Thoracic aorta (tissue), 2 donors: Measurements from ENCODE around the gene LRRN2. TPM values are rescaled to one million over a fixed set of nuclear protein-coding genes. Genes with fewer than 3 reads are reported as not detected.

Experiments
- ATAC-seq: fragments of 150-250 bp; one replicate; pipeline ENCODE4 v1.8.0; 2017; ENCODE audit warnings: low read depth; ENCODE audit not compliant: insufficient number of reproducible peaks, low FRiP score
- DNase-seq: peaks from one replicate; pipeline ENCODE4 v3.0.0-alpha.2; 2020; ENCODE audit warnings: low spot score
- H3K27ac ChIP-seq, 2 donors: fragments of 200-600 bp; sonication (generic); 1 replicate in 1 of 2; 2 replicates in 1 of 2; pipeline ENCODE4 v1.5.1; 2016; ENCODE audit warnings: mild to moderate bottlenecking in 2 of 2, moderate library complexity in 2 of 2
- H3K27me3 ChIP-seq: fragments of 200-600 bp; sonication (generic); replicated peaks from 2 replicates; pipeline ENCODE4 v1.6.0; 2016; ENCODE audit warnings: mild to moderate bottlenecking; ENCODE audit not compliant: insufficient read depth
- H3K36me3 ChIP-seq: fragments of 200-600 bp; sonication (generic); one replicate; pipeline ENCODE4 v1.5.1; 2016
- H3K4me1 ChIP-seq, 2 donors: fragments of 200-600 bp; sonication (generic); 1 replicate in 1 of 2; 2 replicates in 1 of 2; pipeline versions ENCODE4 v1.5.1 to v1.6.0; 2016; ENCODE audit warnings: low read depth in 2 of 2, mild to moderate bottlenecking in 1 of 2; ENCODE audit not compliant: control insufficient read depth in 1 of 2
- H3K4me3 ChIP-seq: fragments of 200-600 bp; sonication (generic); 2 replicates; pipeline ENCODE4 v1.5.1; 2016; ENCODE audit warnings: mild to moderate bottlenecking
- H3K9me3 ChIP-seq: fragments of 200-600 bp; sonication (generic); 2 replicates; pipeline ENCODE4 v1.5.1; 2016
- total RNA-seq, 2 donors: library from RNA; depleted of rRNA; stranded (reverse); fragments of >200 nt; gene quantifications; one replicate each; pipeline versions ENCODE4 v1.1.0 to v1.2.3, GENCODE V29; 2016
- TF ChIP-seq, protein P1 (sequence below): fragments of 200-600 bp; sonication (generic); IDR thresholded peaks from one replicate; pipeline ENCODE4 v1.5.1; 2019; ENCODE audit warnings: antibody characterized with exemption

Gene LRRN2
- total RNA-seq, 2 donors from 2014 or later: 0.63 to 0.81 TPM

DNA sequence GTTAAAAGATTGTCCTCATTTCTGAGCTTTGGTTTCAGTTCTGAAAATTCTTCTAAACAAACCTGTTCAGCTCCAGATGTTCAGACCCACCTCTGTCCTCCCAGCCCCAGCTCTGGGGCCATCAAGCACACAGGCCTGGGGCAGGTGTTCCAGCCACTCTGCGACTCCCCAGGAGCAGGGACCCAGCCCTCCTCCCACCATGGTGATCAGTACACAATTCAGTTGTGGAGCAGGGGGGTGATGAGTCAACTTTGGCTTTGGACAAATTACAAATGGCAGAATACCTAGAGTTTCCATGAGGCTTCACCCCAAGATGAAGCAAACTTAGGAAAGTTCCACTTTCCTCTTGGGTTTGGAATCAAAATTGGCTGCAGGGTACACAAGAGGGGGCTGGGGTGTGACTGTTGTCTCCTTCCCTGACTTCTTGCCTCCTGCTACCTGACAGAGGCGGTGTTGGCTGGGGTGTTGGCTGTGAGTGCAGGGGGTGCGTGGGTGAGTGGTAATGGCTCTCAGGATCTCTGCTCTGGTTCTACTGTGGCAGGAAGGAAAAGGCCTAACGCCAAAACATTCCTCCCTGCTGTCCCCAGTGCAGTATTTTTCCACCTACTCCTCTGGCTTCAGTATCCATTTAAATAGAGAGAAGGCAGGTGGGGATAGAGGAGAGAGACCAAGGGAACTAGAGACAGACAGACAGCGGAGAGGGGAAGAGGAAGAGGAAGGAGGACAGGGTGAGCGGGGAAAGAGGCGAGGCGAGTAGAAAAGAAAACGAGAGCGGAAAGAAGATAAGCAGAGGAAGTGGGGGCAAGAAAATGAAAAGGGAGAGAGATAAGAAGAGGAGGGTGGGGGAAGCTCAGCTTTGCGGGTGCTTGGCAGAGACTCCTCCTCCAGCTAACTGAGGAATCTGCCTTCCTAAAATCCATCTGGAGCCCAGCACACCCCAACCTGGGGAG is 20.6 kb upstream of the LRRN2 start:
- Histone ChIP-seq H3K36me3 (no peaks in the 10 kb centered on the region), H3K9me3 (no peaks in the 10 kb centered on the region), H3K27ac (no peak overlapping the region), H3K4me3 (no peak overlapping the region), H3K27me3 (no peaks in the 10 kb centered on the region), H3K4me1 (no peaks in the 10 kb centered on the region)
- ATAC-seq (no peak), DNase-seq (no peak)
- TF ChIP-seq, protein P1, sequence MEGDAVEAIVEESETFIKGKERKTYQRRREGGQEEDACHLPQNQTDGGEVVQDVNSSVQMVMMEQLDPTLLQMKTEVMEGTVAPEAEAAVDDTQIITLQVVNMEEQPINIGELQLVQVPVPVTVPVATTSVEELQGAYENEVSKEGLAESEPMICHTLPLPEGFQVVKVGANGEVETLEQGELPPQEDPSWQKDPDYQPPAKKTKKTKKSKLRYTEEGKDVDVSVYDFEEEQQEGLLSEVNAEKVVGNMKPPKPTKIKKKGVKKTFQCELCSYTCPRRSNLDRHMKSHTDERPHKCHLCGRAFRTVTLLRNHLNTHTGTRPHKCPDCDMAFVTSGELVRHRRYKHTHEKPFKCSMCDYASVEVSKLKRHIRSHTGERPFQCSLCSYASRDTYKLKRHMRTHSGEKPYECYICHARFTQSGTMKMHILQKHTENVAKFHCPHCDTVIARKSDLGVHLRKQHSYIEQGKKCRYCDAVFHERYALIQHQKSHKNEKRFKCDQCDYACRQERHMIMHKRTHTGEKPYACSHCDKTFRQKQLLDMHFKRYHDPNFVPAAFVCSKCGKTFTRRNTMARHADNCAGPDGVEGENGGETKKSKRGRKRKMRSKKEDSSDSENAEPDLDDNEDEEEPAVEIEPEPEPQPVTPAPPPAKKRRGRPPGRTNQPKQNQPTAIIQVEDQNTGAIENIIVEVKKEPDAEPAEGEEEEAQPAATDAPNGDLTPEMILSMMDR: no peak

DNA sequence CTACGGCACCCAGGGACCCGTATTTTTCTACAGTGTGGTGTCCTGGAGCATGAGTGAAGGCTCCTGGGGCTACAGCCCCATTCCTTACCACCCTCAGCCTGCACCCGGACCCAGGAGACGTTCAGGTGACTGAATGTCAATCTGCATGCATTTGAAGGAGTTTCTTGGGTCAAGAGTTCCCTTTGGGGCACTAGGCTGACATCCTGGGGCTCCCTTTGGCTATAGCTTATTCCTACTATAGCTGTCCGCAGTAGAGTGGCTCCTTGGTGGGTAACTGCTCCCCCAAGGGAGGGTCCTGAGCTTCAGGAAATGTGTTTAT is 19.9 kb upstream of the LRRN2 start:
- TF ChIP-seq, protein P1: no peak

DNA sequence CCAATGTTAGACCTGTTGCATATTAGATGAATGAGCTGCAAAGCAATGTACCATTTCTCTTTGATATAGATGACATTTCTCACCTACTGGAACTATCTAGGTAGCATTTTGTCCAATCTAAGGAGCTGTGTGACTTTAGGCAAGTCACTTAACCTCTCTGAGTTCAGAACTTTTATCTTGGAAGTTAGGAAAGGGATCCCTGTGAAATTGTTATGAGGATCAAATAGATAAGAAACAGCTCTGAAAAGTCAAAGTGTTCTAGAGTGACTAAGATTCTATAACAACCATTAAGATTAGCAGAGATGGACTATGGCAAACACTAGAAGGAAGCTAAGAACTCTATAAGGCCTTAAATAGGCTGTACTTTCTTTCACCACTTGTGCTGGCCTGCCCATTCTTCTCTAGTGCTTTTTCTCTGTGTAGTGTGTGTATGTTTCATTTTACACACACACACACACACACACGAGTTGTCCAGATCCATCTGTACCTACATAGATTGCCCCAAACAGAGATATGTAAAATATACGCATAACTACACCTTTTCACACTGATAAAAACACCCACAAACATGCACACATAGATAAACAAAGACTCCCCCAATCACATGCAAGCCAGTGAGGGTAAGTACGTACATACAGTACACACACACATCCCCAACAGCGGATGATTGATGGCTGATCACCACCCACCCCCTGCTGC is 19.4 kb upstream of the LRRN2 start:
- Histone ChIP-seq H3K4me1 (no peaks in the 10 kb centered on the region), H3K36me3 (no peaks in the 10 kb centered on the region), H3K27me3 (no peaks in the 10 kb centered on the region), H3K27ac (no peak overlapping the region), H3K9me3 (no peaks in the 10 kb centered on the region), H3K4me3 (no peak overlapping the region)
- TF ChIP-seq, protein P1: no peak
- ATAC-seq (no peak), DNase-seq (no peak)

More for the DNA sequence above, 19.9 kb upstream of the LRRN2 start:
- Histone ChIP-seq H3K9me3 (no peaks in the 10 kb centered on the region), H3K4me1 (no peaks in the 10 kb centered on the region), H3K27me3 (no peaks in the 10 kb centered on the region), H3K36me3 (no peaks in the 10 kb centered on the region), H3K4me3 (no peak overlapping the region), H3K27ac (no peak overlapping the region)
- ATAC-seq (no peak), DNase-seq (no peak)

DNA sequence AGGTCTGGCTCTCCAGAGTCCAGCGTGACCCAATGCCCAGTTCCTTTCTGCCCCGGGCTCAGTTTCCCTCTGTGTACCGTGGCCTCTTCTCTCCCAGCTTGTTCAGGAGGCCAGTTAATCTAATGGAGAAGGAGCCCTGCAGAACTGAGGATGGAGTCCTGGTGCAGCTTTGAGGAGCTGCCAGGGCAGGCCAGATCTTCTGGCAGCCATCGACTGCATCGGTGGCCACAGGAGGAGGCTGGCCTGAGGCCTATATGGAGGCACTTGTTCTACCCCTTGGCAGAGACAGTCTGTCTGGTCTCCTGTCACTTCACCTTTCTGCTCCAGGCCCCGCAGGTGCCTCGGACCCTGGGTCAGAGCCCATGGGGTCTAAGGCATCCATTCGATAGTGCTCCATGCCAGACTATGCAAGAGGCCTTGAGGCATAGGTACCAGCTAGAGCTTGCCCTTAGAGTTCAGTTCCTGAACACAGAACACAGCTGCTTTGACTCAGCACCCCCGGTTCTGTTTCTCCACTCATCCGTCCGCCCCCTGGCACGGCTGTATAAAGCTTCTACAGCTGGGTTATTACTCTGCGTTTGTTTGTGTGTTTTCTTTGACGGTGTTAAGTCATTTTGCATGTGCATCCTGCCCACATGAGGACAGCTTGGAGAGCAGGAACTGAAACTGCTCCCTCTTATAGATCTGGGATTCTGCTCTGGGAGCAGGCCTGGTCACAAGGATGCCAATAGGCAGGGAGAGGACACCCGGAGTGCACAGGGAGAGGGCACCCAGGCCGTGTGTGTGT is 18.5 kb upstream of the LRRN2 start:
- TF ChIP-seq, protein P1: no peak
- Histone ChIP-seq H3K4me3 (no peak overlapping the region), H3K27me3 (no peaks in the 10 kb centered on the region), H3K27ac (no peak overlapping the region), H3K36me3 (no peaks in the 10 kb centered on the region), H3K4me1 (no peaks in the 10 kb centered on the region), H3K9me3 (no peaks in the 10 kb centered on the region)
- ATAC-seq (no peak), DNase-seq (no peak)

DNA sequence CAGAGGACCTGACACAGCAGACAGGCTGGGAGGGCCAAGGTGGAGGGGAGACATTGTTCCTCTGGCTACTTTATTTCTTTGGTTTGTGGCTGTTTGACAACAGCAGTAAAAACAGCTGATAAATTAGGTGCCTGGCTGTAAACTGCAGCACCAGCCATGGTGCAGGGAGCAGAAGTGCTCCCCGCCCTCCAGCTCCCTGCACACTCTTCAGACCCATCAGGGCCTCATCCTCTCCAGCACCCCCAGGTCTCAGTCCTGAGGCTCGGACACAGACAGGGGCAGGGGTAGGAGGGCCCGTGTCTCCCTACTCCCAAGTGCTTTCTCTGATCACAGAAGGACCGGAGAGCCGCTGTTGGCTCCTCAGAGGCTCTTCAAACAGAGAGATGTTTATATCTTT is 17.7 kb upstream of the LRRN2 start:
- Histone ChIP-seq H3K27ac (no peak overlapping the region), H3K4me3 (no peak overlapping the region), H3K36me3 (no peaks in the 10 kb centered on the region), H3K27me3 (no peaks in the 10 kb centered on the region), H3K4me1 (no peaks in the 10 kb centered on the region), H3K9me3 (no peaks in the 10 kb centered on the region)
- ATAC-seq: no peak
- no peak for DNase-seq
- TF ChIP-seq, protein P1: no peak
